ENCODE measurements around the gene ZC3H7B. TPM values are rescaled to one million over a fixed set of nuclear protein-coding genes. Genes with fewer than 3 reads are reported as not detected.
A peak's percentile ranks its signal among the peaks of the same experiment; 100 is the strongest.

The ZC3H7B gene
- total and polyA plus RNA-seq, 2 donors from 2014 or later: 28.3 to 68.6 TPM

DNA sequence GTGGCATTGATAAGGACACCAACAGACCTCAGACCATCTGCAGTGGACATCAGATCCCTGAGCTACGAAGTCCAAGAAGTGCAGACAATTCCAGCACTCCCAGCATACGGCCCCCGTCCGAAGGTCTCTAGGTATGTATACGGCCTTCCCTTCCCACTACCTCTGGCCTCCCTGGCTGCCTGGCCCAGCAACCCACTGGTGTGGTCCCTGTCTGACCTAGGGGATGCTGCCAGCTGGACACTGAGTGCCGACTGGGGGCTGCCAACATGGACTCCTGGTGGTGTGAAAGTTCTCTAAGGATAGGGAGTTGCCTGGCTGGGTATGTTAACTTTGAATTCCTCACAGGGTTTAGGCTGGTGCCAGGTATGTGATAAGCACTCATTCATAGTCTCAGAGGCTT, 62.9 kb downstream of the ZC3H7B start:
- TF ChIP-seq, protein P1, sequence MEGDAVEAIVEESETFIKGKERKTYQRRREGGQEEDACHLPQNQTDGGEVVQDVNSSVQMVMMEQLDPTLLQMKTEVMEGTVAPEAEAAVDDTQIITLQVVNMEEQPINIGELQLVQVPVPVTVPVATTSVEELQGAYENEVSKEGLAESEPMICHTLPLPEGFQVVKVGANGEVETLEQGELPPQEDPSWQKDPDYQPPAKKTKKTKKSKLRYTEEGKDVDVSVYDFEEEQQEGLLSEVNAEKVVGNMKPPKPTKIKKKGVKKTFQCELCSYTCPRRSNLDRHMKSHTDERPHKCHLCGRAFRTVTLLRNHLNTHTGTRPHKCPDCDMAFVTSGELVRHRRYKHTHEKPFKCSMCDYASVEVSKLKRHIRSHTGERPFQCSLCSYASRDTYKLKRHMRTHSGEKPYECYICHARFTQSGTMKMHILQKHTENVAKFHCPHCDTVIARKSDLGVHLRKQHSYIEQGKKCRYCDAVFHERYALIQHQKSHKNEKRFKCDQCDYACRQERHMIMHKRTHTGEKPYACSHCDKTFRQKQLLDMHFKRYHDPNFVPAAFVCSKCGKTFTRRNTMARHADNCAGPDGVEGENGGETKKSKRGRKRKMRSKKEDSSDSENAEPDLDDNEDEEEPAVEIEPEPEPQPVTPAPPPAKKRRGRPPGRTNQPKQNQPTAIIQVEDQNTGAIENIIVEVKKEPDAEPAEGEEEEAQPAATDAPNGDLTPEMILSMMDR (IDR thresholded peaks at IDR 0.05; ENCODE audit: borderline replicate concordance, extremely low read depth, insufficient read depth): no peak
- no peak for FAIRE-seq

DNA sequence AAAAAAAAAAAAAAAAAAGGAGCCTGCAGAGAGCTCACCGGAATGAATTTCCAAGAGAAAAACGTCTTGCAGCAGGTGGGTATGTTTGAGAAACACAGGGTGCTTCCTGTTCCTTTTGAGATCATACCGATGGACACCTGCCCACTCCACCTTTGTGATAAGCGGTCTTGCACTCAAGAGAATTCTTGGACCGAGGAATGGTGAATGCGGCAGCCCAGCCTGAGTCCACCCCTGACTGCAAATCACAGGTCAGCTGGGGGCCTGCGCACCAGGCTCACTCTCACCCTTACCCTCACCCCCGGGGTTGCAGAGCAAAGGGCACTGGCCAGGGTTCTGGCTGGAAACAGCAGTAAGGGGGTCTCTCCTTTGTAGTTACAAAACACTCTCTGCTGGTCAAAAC, 63.6 kb downstream of the ZC3H7B start:
- TF ChIP-seq, protein P1 (IDR thresholded peaks at IDR 0.05; ENCODE audit: borderline replicate concordance, extremely low read depth, insufficient read depth): no peak
- Histone ChIP-seq H3K9me3 (ENCODE audit: control insufficient read depth in 2 of 3, insufficient read depth in 1 of 3, low read length in 3 of 3) (no peaks in the 10 kb centered on the region), H3K9ac (ENCODE audit: low read length in 3 of 3) (no peak overlapping the region), H3K4me1 (ENCODE audit: control insufficient read depth in 2 of 3, insufficient read depth in 2 of 3, low read depth in 1 of 3, low read length in 3 of 3) (peaks cover 0 to 40% (median 18%) of the 10 kb centered on the region in 3 donors), H3K27me3 (ENCODE audit: control insufficient read depth, insufficient read depth, low read length) (no peaks in the 10 kb centered on the region), H3K27ac (ENCODE audit: low read depth in 2 of 2, low read length in 2 of 2) (no peak overlapping the region), H3K36me3 (ENCODE audit: control insufficient read depth in 2 of 3, insufficient read depth in 3 of 3, low read length in 3 of 3) (no peaks in the 10 kb centered on the region), H3K4me3 (ENCODE audit: low read length in 3 of 3) (no peak overlapping the region)
- DNase-seq (no peak), FAIRE-seq (no peak)
- intact Hi-C loops (cut with DNase I): no loop called here

More for the DNA sequence above, 62.9 kb downstream of the ZC3H7B start:
- intact Hi-C loops (cut with DNase I): no loop called here
- DNase-seq: no peak
- no peaks in the 10 kb centered on the region for H3K27me3 ChIP-seq (ENCODE audit: control insufficient read depth, insufficient read depth, low read length)
- H3K9ac ChIP-seq (ENCODE audit: low read length in 3 of 3): no peak overlapping the region
- no peak overlapping the region for H3K4me3 ChIP-seq (ENCODE audit: low read length in 3 of 3)
- no peak overlapping the region for H3K27ac ChIP-seq (ENCODE audit: low read depth in 2 of 2, low read length in 2 of 2)
- no peaks in the 10 kb centered on the region for H3K36me3 ChIP-seq (ENCODE audit: control insufficient read depth in 2 of 3, insufficient read depth in 3 of 3, low read length in 3 of 3)
- H3K9me3 ChIP-seq (ENCODE audit: control insufficient read depth in 2 of 3, insufficient read depth in 1 of 3, low read length in 3 of 3): no peaks in the 10 kb centered on the region
- H3K4me1 ChIP-seq (ENCODE audit: control insufficient read depth in 2 of 3, insufficient read depth in 2 of 3, low read depth in 1 of 3, low read length in 3 of 3): peaks cover 0 to 33% (median 12%) of the 10 kb centered on the region in 3 donors

DNA sequence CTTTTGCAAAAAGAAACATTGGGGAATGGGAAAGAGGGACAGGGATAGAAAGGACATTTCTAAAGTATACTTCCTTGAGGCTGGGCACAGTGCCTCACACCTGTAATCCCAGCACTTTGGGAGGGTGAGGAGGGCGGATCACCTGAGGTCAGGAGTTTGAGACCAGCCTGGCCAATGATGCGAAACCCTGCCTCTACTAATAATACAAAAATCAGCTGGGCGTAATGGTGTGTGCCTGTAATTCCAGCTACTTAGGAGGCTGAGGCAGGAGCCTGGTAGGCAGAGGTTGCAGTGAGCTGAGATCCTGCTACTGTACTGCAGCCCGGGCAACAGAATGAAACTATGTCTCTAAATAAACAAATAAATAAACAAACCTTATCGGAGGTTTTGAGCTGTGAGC, 64.1 kb downstream of the ZC3H7B start:
- TF ChIP-seq, protein P1 (IDR thresholded peaks at IDR 0.05; ENCODE audit: borderline replicate concordance, extremely low read depth, insufficient read depth): no peak
- Histone ChIP-seq H3K4me1 (ENCODE audit: control insufficient read depth in 2 of 3, insufficient read depth in 2 of 3, low read depth in 1 of 3, low read length in 3 of 3) (peaks cover 0 to 40% (median 18%) of the 10 kb centered on the region in 3 donors), H3K9me3 (ENCODE audit: control insufficient read depth in 2 of 3, insufficient read depth in 1 of 3, low read length in 3 of 3) (no peaks in the 10 kb centered on the region), H3K9ac (ENCODE audit: low read length in 3 of 3) (no peak overlapping the region), H3K4me3 (ENCODE audit: low read length in 3 of 3) (no peak overlapping the region), H3K27ac (ENCODE audit: low read depth in 2 of 2, low read length in 2 of 2) (peak overlapping the region in 1 of 2 donors; percentile 65), H3K36me3 (ENCODE audit: control insufficient read depth in 2 of 3, insufficient read depth in 3 of 3, low read length in 3 of 3) (no peaks in the 10 kb centered on the region), H3K27me3 (ENCODE audit: control insufficient read depth, insufficient read depth, low read length) (no peaks in the 10 kb centered on the region)
- intact Hi-C loops (cut with DNase I): no loop called here
- no peak for FAIRE-seq
- DNase-seq: peak in 2 of 5 donors; percentile 27 to 34
